H9 (cell line): Measurements from ENCODE around the gene SRGAP3. TPM values are rescaled to one million over a fixed set of nuclear protein-coding genes. Genes with fewer than 3 reads are reported as not detected.

ENCODE experiments used
- DNase-seq: peaks from one replicate; pipeline ENCODE4 v3.0.0-alpha.2; 2017
- H2AFZ ChIP-seq: one replicate; pipeline ENCODE4 v1.6.1; 2013; ENCODE audit warnings: mild to moderate bottlenecking, low read length, control low read depth, moderate library complexity
- H2AK5ac ChIP-seq: 2 replicates; pipeline ENCODE4 v1.6.1; 2013; ENCODE audit warnings: low read length, control low read depth, mixed read lengths; ENCODE audit not compliant: insufficient read length
- H2BK120ac ChIP-seq: one replicate; pipeline ENCODE4 v1.6.1; 2013; ENCODE audit warnings: low read depth, mild to moderate bottlenecking, low read length, control low read depth, inconsistent platforms; ENCODE audit not compliant: poor library complexity, severe bottlenecking
- H2BK12ac ChIP-seq: 2 replicates; pipeline ENCODE4 v1.6.1; 2013; ENCODE audit warnings: low read length, control low read depth, mixed read lengths, low read depth; ENCODE audit not compliant: insufficient read length
- H2BK15ac ChIP-seq: 2 replicates; pipeline ENCODE4 v1.6.1; 2013; ENCODE audit warnings: low read depth, low read length, control low read depth
- H2BK20ac ChIP-seq: one replicate; pipeline ENCODE4 v1.6.1; 2013; ENCODE audit warnings: low read depth, mild to moderate bottlenecking, low read length, control low read depth, inconsistent platforms; ENCODE audit not compliant: poor library complexity, severe bottlenecking
- H2BK5ac ChIP-seq: 2 replicates; pipeline ENCODE4 v1.6.1; 2013; ENCODE audit warnings: low read length, control low read depth, mixed read lengths; ENCODE audit not compliant: insufficient read length
- H3K14ac ChIP-seq: 2 replicates; pipeline ENCODE4 v1.6.1; 2013; ENCODE audit warnings: low read length, control low read depth; ENCODE audit not compliant: insufficient read depth
- H3K18ac ChIP-seq: 2 replicates; pipeline ENCODE4 v1.6.1; 2013; ENCODE audit warnings: low read depth, mild to moderate bottlenecking, mixed read lengths, low read length, control low read depth; ENCODE audit not compliant: insufficient read length
- H3K23ac ChIP-seq: 2 replicates; pipeline ENCODE4 v1.6.1; 2013; ENCODE audit warnings: low read length, control low read depth, mixed read lengths, low read depth; ENCODE audit not compliant: insufficient read length
- H3K23me2 ChIP-seq: 2 replicates; pipeline ENCODE4 v1.6.1; 2013; ENCODE audit warnings: low read depth, mild to moderate bottlenecking, mixed read lengths, low read length, control low read depth; ENCODE audit not compliant: insufficient read length, poor library complexity, severe bottlenecking
- H3K27ac ChIP-seq: 2 replicates; pipeline ENCODE4 v1.5.1; 2013; ENCODE audit warnings: low read length, control low read depth, mixed read lengths, low read depth; ENCODE audit not compliant: insufficient read length
- H3K27me3 ChIP-seq: 2 replicates; pipeline ENCODE4 v1.6.1; 2013; ENCODE audit warnings: low read length, control low read depth, inconsistent platforms; ENCODE audit not compliant: insufficient read depth
- H3K4ac ChIP-seq: 2 replicates; pipeline ENCODE4 v1.6.1; 2013; ENCODE audit warnings: low read depth, mild to moderate bottlenecking, control low read depth, inconsistent platforms, low read length, moderate library complexity
- H3K4me1 ChIP-seq: 2 replicates; pipeline ENCODE4 v1.6.1; 2013; ENCODE audit warnings: low read length, control low read depth, inconsistent platforms; ENCODE audit not compliant: insufficient read depth
- H3K4me2 ChIP-seq: 2 replicates; pipeline ENCODE4 v1.6.1; 2013; ENCODE audit warnings: low read length, control low read depth, mixed read lengths; ENCODE audit not compliant: insufficient read length, insufficient read depth
- H3K56ac ChIP-seq: 2 replicates; pipeline ENCODE4 v1.6.1; 2013; ENCODE audit warnings: low read depth, mild to moderate bottlenecking, mixed read lengths, low read length, control low read depth; ENCODE audit not compliant: insufficient read length
- H3K79me1 ChIP-seq: 2 replicates; pipeline ENCODE4 v1.6.1; 2013; ENCODE audit warnings: low read depth, mild to moderate bottlenecking, moderate library complexity, low read length, control low read depth, inconsistent platforms; ENCODE audit not compliant: insufficient read depth, poor library complexity, severe bottlenecking
- H3K79me2 ChIP-seq: 2 replicates; pipeline ENCODE4 v1.6.1; 2013; ENCODE audit warnings: low read length, control low read depth, inconsistent platforms; ENCODE audit not compliant: insufficient read depth
- H3K9ac ChIP-seq: 2 replicates; pipeline ENCODE4 v1.6.1; 2013; ENCODE audit warnings: low read length, control low read depth, mixed read lengths; ENCODE audit not compliant: insufficient read length; ENCODE audit errors: extremely low read depth
- H3K9me3 ChIP-seq: one replicate; pipeline ENCODE4 v1.6.1; 2013; ENCODE audit warnings: low read depth, low read length, inconsistent platforms; ENCODE audit not compliant: control insufficient read depth
- H3T11ph ChIP-seq: one replicate; pipeline ENCODE4 v1.6.1; 2013; ENCODE audit warnings: mild to moderate bottlenecking, low read length, control low read depth, inconsistent platforms
- H4K20me1 ChIP-seq: one replicate; pipeline ENCODE4 v1.6.1; 2013; ENCODE audit not compliant: control insufficient read depth, insufficient read length, insufficient read depth
- H4K5ac ChIP-seq: 2 replicates; pipeline ENCODE4 v1.6.1; 2013; ENCODE audit warnings: low read depth, mild to moderate bottlenecking, mixed read lengths, low read length, control low read depth; ENCODE audit not compliant: insufficient read length
- H4K8ac ChIP-seq: replicated peaks from 2 replicates; pipeline ENCODE4 v1.6.1; 2013; ENCODE audit warnings: low read length, control low read depth, mixed read lengths, low read depth; ENCODE audit not compliant: insufficient read length
- H4K91ac ChIP-seq: 2 replicates; pipeline ENCODE4 v1.6.1; 2013; ENCODE audit warnings: low read depth, mild to moderate bottlenecking, moderate library complexity, mixed read lengths, low read length, control low read depth; ENCODE audit not compliant: insufficient read length
- H3K27ac Mint-ChIP-seq, 3 experiments: 2 replicates in 2 of 3; 3 replicates in 1 of 3; pipeline ENCODE4 v1.8.0; 2020 to 2021; ENCODE audit warnings: mixed read lengths in 3 of 3, mild to moderate bottlenecking in 1 of 3, moderate library complexity in 1 of 3
- H3K27me3 Mint-ChIP-seq: 2 replicates; pipeline ENCODE4 v1.8.0; 2021; ENCODE audit warnings: low read depth, mild to moderate bottlenecking, moderate library complexity, mixed read lengths
- H3K36me3 Mint-ChIP-seq, 3 experiments: 2 replicates in 2 of 3; 3 replicates in 1 of 3; pipeline ENCODE4 v1.8.0; 2020 to 2021; ENCODE audit warnings: low read depth in 3 of 3, mixed read lengths in 3 of 3; ENCODE audit not compliant: insufficient read depth in 1 of 3
- H3K4me1 Mint-ChIP-seq, 2 experiments: 2 replicates each; pipeline ENCODE4 v1.8.0; 2020; ENCODE audit warnings: mixed read lengths in 2 of 2
- H3K4me3 Mint-ChIP-seq, 2 experiments: 2 replicates in 1 of 2; 3 replicates in 1 of 2; pipeline ENCODE4 v1.8.0; 2020 to 2021; ENCODE audit warnings: mild to moderate bottlenecking in 2 of 2, mixed read lengths in 2 of 2, moderate library complexity in 1 of 2
- H3K9me3 Mint-ChIP-seq, 2 experiments: 2 replicates in 1 of 2; 3 replicates in 1 of 2; pipeline ENCODE4 v1.8.0; 2020; ENCODE audit warnings: mild to moderate bottlenecking in 2 of 2, mixed read lengths in 2 of 2, moderate library complexity in 1 of 2
- WGBS: extraction: QIAGEN DNeasy Blood & Tissue Kit; methylation state at CpG from one replicate; pipeline ENCODE4 v1.1.7; 2013; ENCODE audit warnings: missing lambda C conversion rate, low lambda C conversion rate, mixed read lengths; ENCODE audit not compliant: insufficient read length; ENCODE audit errors: extremely low coverage; 5-methylcytosine and 5-hydroxymethylcytosine counted together
- total RNA-seq: library from RNA; stranded (reverse); gene quantifications from 2 replicates; pipeline ENCODE4 v1.2.1, GENCODE V29; 2021
- TF ChIP-seq, protein P1 (sequence below): fragments of 200-600 bp; sonication (generic); conservative IDR thresholded peaks from 3 replicates; pipeline ENCODE4 v1.8.0; 2021; ENCODE audit warnings: antibody characterized with exemption, mild to moderate bottlenecking

The SRGAP3 gene
- total RNA-seq, 1 experiment from 2014 or later, result 3.4 TPM

DNA sequence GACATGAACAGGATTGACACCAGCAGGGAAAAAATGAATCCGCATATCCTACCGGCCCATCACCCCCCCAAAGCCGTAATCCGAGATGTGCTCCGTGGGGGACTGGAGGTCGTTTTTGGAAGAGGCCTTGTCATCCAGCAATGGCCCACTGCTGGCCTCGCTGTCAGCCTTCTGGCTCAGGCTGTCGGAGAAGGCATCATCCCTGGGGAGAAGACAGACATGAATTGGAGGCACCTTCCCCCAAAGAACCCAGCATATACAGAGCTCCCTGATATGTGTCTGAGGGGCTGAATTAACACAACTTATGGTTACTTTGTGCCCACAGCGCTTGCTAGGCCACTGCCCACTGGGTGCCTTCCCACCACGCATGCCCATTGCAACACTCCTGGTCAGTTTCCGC lies 256.6 kb downstream of the SRGAP3 start:
- Histone ChIP-seq H2BK120ac (no peak overlapping the region), H4K20me1 (no peaks in the 10 kb centered on the region), H2BK15ac (no peak overlapping the region), H3K23ac (no peak overlapping the region), H3T11ph (no peak overlapping the region), H2AFZ (no peak overlapping the region), H4K8ac (no peak overlapping the region), H2BK20ac (no peak overlapping the region), H4K5ac (no peak overlapping the region), H3K79me1 (no peaks in the 10 kb centered on the region), H3K4ac (no peak overlapping the region), H3K18ac (no peak overlapping the region), H3K79me2 (no peaks in the 10 kb centered on the region), H2BK5ac (no peak overlapping the region), H3K56ac (no peak overlapping the region), H4K91ac (no peak overlapping the region), H3K9me3 (no peaks in the 10 kb centered on the region), H3K27me3 (no peaks in the 10 kb centered on the region), H3K4me1 (no peaks in the 10 kb centered on the region), H2AK5ac (no peak overlapping the region), H3K27ac (no peak overlapping the region), H2BK12ac (no peak overlapping the region), H3K23me2 (no peaks in the 10 kb centered on the region), H3K4me2 (no peak overlapping the region), H3K14ac (no peak overlapping the region; the same call in 1 of the 2 replicates), H3K9ac (no peak overlapping the region)
- no CpG with 5 or more reads among the region's 11 CpGs for WGBS
- Mint-ChIP-seq H3K27me3 (peaks cover 2% of the 10 kb centered on the region; the same call in 1 of the 2 replicates), H3K9me3 (no peaks in the 10 kb centered on the region), H3K4me3 (no peak overlapping the region; a peak in 1 of 5 replicates), H3K36me3 (no peaks in the 10 kb centered on the region; a peak in 1 of 7 replicates), H3K4me1 (peaks cover 19 to 21% of the 10 kb centered on the region in 2 experiments), H3K27ac (no peak overlapping the region)
- no peak for DNase-seq
- TF ChIP-seq, protein P1, sequence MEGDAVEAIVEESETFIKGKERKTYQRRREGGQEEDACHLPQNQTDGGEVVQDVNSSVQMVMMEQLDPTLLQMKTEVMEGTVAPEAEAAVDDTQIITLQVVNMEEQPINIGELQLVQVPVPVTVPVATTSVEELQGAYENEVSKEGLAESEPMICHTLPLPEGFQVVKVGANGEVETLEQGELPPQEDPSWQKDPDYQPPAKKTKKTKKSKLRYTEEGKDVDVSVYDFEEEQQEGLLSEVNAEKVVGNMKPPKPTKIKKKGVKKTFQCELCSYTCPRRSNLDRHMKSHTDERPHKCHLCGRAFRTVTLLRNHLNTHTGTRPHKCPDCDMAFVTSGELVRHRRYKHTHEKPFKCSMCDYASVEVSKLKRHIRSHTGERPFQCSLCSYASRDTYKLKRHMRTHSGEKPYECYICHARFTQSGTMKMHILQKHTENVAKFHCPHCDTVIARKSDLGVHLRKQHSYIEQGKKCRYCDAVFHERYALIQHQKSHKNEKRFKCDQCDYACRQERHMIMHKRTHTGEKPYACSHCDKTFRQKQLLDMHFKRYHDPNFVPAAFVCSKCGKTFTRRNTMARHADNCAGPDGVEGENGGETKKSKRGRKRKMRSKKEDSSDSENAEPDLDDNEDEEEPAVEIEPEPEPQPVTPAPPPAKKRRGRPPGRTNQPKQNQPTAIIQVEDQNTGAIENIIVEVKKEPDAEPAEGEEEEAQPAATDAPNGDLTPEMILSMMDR, result no peak
